ENCODE measurements around the gene CDH4. TPM values are rescaled to one million over a fixed set of nuclear protein-coding genes. Genes with fewer than 3 reads are reported as not detected.

Gene CDH4
- total and polyA plus RNA-seq, 12 donors: 0.04 to 0.25 (median 0.08) TPM; not detected in 5

GRCh38 chr20:61505508-61505907 is 253.4 kb downstream of the CDH4 start:
- ATAC-seq (no peak), DNase-seq (no peak)
- Histone ChIP-seq H3K36me3 (no peaks in the 10 kb centered on the region), H3K4me1 (peaks cover 0 to 7% (median 0%) of the 10 kb centered on the region in 9 donors), H3K27me3 (peaks cover 0 to 44% (median 25%) of the 10 kb centered on the region in 7 donors), H3K27ac (no peak overlapping the region), H3K9me3 (no peaks in the 10 kb centered on the region), H3K4me3 (no peak overlapping the region)
- intact Hi-C loops (cut with DNase I): no loop called here
- TF ChIP-seq CTCF (IDR thresholded peaks at IDR 0.05): no peak
- WGBS, 2 donors: 73 to 83% methylated on average over 8 of the region's 8 CpGs

- Histone ChIP-seq H3K27ac (no peak overlapping the region), H3K36me3 (no peaks in the 10 kb centered on the region), H3K27me3 (peaks cover 0 to 44% (median 25%) of the 10 kb centered on the region in 7 donors), H3K9me3 (no peaks in the 10 kb centered on the region), H3K4me3 (no peak overlapping the region), H3K4me1 (peaks cover 0 to 7% (median 0%) of the 10 kb centered on the region in 9 donors)
- intact Hi-C loops (cut with DNase I): no loop called here
- DNase-seq (no peak), ATAC-seq (no peak)
- no peak for TF ChIP-seq CTCF (IDR thresholded peaks at IDR 0.05)
- WGBS, 2 donors: 72 to 87% methylated on average over 11 of the region's 11 CpGs
Measured at GRCh38 chr20:61507778-61508177, 255.7 kb downstream of the CDH4 start.

GRCh38 chr20:61508301-61509096 is 256.4 kb downstream of the CDH4 start:
- H3K27ac ChIP-seq: no peak overlapping the region
- intact Hi-C loops (cut with DNase I): no loop called here
- DNase-seq (no peak), ATAC-seq (peak in 1 of 8 donors; percentile 25)
- 78 to 83% methylated on average over 13 of the region's 13 CpGs for WGBS, 2 donors
- TF ChIP-seq CTCF (IDR thresholded peaks at IDR 0.05): no peak
- H3K4me3 ChIP-seq: no peak overlapping the region
- peaks cover 0 to 44% (median 21%) of the 10 kb centered on the region in 7 donors for H3K27me3 ChIP-seq
- no peaks in the 10 kb centered on the region for H3K9me3 ChIP-seq
- no peaks in the 10 kb centered on the region for H3K36me3 ChIP-seq
- H3K4me1 ChIP-seq: peaks cover 0 to 7% (median 0%) of the 10 kb centered on the region in 9 donors

GRCh38 chr20:61510778-61511330 is 258.8 kb downstream of the CDH4 start:
- H3K4me1 ChIP-seq: peaks cover 0 to 7% (median 0%) of the 10 kb centered on the region in 9 donors
- ATAC-seq (no peak), DNase-seq (no peak)
- no peaks in the 10 kb centered on the region for H3K9me3 ChIP-seq
- H3K27ac ChIP-seq: no peak overlapping the region
- intact Hi-C loops (cut with DNase I): no loop called here
- 63 to 74% methylated on average over 7 of the region's 7 CpGs for WGBS, 2 donors
- no peaks in the 10 kb centered on the region for H3K36me3 ChIP-seq
- no peak overlapping the region for H3K4me3 ChIP-seq
- TF ChIP-seq CTCF (IDR thresholded peaks at IDR 0.05): no peak
- H3K27me3 ChIP-seq: peaks cover 0 to 27% (median 12%) of the 10 kb centered on the region in 7 donors

All from heart right ventricle (tissue), 16 donors.